Left lung (tissue), 10 donors: Measurements from ENCODE around the gene ANTXR1. TPM values are rescaled to one million over a fixed set of nuclear protein-coding genes. Genes with fewer than 3 reads are reported as not detected.

Experiments
- ATAC-seq: fragments of 200-7000 bp; cut with Tn5 transposase; one replicate; pipeline ENCODE4 v1.9.1; 2020; ENCODE audit warnings: moderate library complexity
- DNase-seq, 4 donors: peaks; one replicate each; pipeline ENCODE4 v3.0.0-alpha.2; 2013 to 2020
- H3K27ac ChIP-seq, 2 donors: fragments of 200-600 bp; sonication (generic) in 1 of 2; one replicate each; pipeline versions ENCODE4 v1.5.0 to v1.8.0; 2020 to 2021
- H3K27me3 ChIP-seq, 2 donors: fragments of 200-600 bp; sonication (generic) in 1 of 2; one replicate each; pipeline versions ENCODE4 v1.5.0 to v1.8.0; 2020 to 2021
- H3K36me3 ChIP-seq, 2 donors: fragments of 200-600 bp; sonication (generic) in 1 of 2; one replicate each; pipeline versions ENCODE4 v1.5.0 to v1.8.0; 2020 to 2021
- H3K4me1 ChIP-seq, 2 donors: fragments of 200-600 bp; one replicate each; pipeline ENCODE4 v1.8.0; 2021
- H3K4me3 ChIP-seq, 2 donors: fragments of 200-600 bp; sonication (generic) in 1 of 2; one replicate each; pipeline versions ENCODE4 v1.5.0 to v1.8.0; 2020 to 2021; ENCODE audit warnings: mild to moderate bottlenecking in 1 of 2
- H3K9me3 ChIP-seq, 2 donors: fragments of 200-600 bp; sonication (generic) in 1 of 2; one replicate each; pipeline versions ENCODE4 v1.5.0 to v1.8.0; 2020 to 2021
- intact Hi-C, 2 donors: fragments of 100-400 bp; cut with DNase I; formaldehyde crosslinking; loops; one replicate each; pipeline versions ENCODE4 v1.11.2 to v1.14.2; 2022
- polyA plus RNA-seq, 6 donors: library from polyadenylated mRNA; unstranded; fragments of 120-200 nt; gene quantifications; one replicate each; pipeline ENCODE4 v1.2.1, GENCODE V29; 2013; ENCODE audit not compliant: insufficient read length in 6 of 6
- total RNA-seq, 2 donors: library from RNA; stranded (reverse); fragmentation: NEBNext Ultra II Directional; extraction: Animal tissue kit (Norgen Biotek cat#: 25700); gene quantifications; one replicate each; pipeline ENCODE4 v1.2.1, GENCODE V29; 2021
- TF ChIP-seq, protein P1 (sequence below), 2 donors: fragments of 200-600 bp; sonication (generic) in 1 of 2; IDR thresholded peaks; one replicate each; pipeline versions ENCODE4 v1.5.0 to v1.8.0; 2021; ENCODE audit warnings: antibody characterized with exemption in 2 of 2
- donor health status: DM: no; HTN: yes; CAD: no.
- donor health status: DM: no; HTN: no; CAD: no.

Gene ANTXR1
- total and polyA plus RNA-seq, 8 donors, result 70.2 to 115 (median 87.3) TPM

GRCh38 chr2:69188182-69188900 is 175.4 kb downstream of the ANTXR1 start:
- intact Hi-C loops, result no loop called here
- no peaks in the 10 kb centered on the region for H3K9me3 ChIP-seq
- no peaks in the 10 kb centered on the region for H3K36me3 ChIP-seq
- TF ChIP-seq, protein P1, sequence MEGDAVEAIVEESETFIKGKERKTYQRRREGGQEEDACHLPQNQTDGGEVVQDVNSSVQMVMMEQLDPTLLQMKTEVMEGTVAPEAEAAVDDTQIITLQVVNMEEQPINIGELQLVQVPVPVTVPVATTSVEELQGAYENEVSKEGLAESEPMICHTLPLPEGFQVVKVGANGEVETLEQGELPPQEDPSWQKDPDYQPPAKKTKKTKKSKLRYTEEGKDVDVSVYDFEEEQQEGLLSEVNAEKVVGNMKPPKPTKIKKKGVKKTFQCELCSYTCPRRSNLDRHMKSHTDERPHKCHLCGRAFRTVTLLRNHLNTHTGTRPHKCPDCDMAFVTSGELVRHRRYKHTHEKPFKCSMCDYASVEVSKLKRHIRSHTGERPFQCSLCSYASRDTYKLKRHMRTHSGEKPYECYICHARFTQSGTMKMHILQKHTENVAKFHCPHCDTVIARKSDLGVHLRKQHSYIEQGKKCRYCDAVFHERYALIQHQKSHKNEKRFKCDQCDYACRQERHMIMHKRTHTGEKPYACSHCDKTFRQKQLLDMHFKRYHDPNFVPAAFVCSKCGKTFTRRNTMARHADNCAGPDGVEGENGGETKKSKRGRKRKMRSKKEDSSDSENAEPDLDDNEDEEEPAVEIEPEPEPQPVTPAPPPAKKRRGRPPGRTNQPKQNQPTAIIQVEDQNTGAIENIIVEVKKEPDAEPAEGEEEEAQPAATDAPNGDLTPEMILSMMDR (IDR thresholded peaks at IDR 0.05), result no peak
- H3K4me1 ChIP-seq, result peaks cover 0 to 4% of the 10 kb centered on the region in 2 donors
- no peak overlapping the region for H3K27ac ChIP-seq
- H3K27me3 ChIP-seq, result no peaks in the 10 kb centered on the region
- no peak for ATAC-seq
- H3K4me3 ChIP-seq, result no peak overlapping the region
- no peak for DNase-seq

DNA sequence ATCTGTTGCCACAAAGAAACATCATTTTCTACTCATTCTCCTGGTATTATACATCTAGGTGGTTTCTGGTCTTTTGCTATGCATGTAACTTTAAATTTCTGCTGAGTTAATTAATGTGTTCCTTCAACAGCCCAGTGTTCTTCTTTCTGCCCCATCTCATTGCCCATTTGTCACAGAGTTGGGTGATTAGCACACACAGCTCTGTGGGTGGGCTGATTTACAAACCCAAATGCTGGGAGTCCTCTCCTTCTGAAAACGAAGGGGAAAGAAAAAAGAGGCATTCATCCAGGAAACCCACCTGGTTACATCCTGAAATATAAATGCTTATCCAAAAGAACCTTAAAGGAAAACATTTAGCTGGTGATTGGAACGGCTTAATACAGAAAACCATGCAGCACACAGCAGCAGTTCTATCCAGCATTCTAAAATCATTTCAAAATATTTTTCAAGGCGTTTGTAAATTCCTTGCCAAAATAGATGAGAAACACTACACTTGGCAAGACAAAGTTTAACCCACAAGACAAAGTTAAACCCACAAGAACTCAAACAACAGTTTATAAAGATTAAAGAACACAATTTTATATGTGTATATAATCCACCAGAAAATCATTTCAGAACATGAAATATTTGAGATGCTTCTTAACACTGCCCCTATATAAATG is 177.9 kb downstream of the ANTXR1 start:
- no peak overlapping the region for H3K4me3 ChIP-seq
- TF ChIP-seq, protein P1 (IDR thresholded peaks at IDR 0.05), result no peak
- H3K36me3 ChIP-seq, result no peaks in the 10 kb centered on the region
- H3K4me1 ChIP-seq, result peaks cover 0 to 4% of the 10 kb centered on the region in 2 donors
- H3K9me3 ChIP-seq, result no peaks in the 10 kb centered on the region
- ATAC-seq, result peak; percentile 19
- peak in 1 of 4 donors; percentile 58 for DNase-seq
- intact Hi-C loops, result no loop called here
- H3K27me3 ChIP-seq, result no peaks in the 10 kb centered on the region
- H3K27ac ChIP-seq, result peak overlapping the region in 1 of 2 donors; percentile 28

GRCh38 chr2:69191634-69192033 is 178.7 kb downstream of the ANTXR1 start:
- H3K27ac ChIP-seq, result no peak overlapping the region
- DNase-seq, result no peak
- no peaks in the 10 kb centered on the region for H3K27me3 ChIP-seq
- no peak overlapping the region for H3K4me3 ChIP-seq
- no peak for ATAC-seq
- no peaks in the 10 kb centered on the region for H3K36me3 ChIP-seq
- intact Hi-C loops, result no loop called here
- no peaks in the 10 kb centered on the region for H3K9me3 ChIP-seq
- H3K4me1 ChIP-seq, result peaks cover 0 to 4% of the 10 kb centered on the region in 2 donors
- TF ChIP-seq, protein P1 (IDR thresholded peaks at IDR 0.05), result no peak

GRCh38 chr2:69192176-69192945 is 179.4 kb downstream of the ANTXR1 start:
- no peaks in the 10 kb centered on the region for H3K9me3 ChIP-seq
- ATAC-seq (no peak), DNase-seq (no peak)
- H3K4me1 ChIP-seq, result peaks cover 0 to 4% of the 10 kb centered on the region in 2 donors
- H3K36me3 ChIP-seq, result no peaks in the 10 kb centered on the region
- H3K27me3 ChIP-seq, result no peaks in the 10 kb centered on the region
- H3K27ac ChIP-seq, result no peak overlapping the region
- TF ChIP-seq, protein P1 (IDR thresholded peaks at IDR 0.05), result no peak
- intact Hi-C loops, result no loop called here
- H3K4me3 ChIP-seq, result no peak overlapping the region

- TF ChIP-seq, protein P1 (IDR thresholded peaks at IDR 0.05), result no peak
- ATAC-seq, result no peak
- Histone ChIP-seq H3K36me3 (no peaks in the 10 kb centered on the region), H3K27me3 (no peaks in the 10 kb centered on the region), H3K4me1 (peaks cover 0 to under 1% of the 10 kb centered on the region in 2 donors), H3K27ac (no peak overlapping the region), H3K4me3 (no peak overlapping the region), H3K9me3 (no peaks in the 10 kb centered on the region)
- intact Hi-C loops, result no loop called here
- no peak for DNase-seq
Observed at GRCh38 chr2:69195706-69196105, 182.7 kb downstream of the ANTXR1 start.
